Measurements from ENCODE around the gene ANKRD44. TPM values are rescaled to one million over a fixed set of nuclear protein-coding genes. Genes with fewer than 3 reads are reported as not detected.

Gene ANKRD44
- total RNA-seq, 1 donor: 29.2 TPM

- no peak overlapping the region for H3K4me3 ChIP-seq (ENCODE audit: low read depth, low read length)
- DNase-seq (ENCODE audit: low read depth): no peak
- TF ChIP-seq CTCF (IDR thresholded peaks at IDR 0.05; ENCODE audit: insufficient read depth, low read length): no peak
These were observed 366.0 kb downstream of the ANKRD44 start for GRCh38 chr2:196944570-196944969.

DNA sequence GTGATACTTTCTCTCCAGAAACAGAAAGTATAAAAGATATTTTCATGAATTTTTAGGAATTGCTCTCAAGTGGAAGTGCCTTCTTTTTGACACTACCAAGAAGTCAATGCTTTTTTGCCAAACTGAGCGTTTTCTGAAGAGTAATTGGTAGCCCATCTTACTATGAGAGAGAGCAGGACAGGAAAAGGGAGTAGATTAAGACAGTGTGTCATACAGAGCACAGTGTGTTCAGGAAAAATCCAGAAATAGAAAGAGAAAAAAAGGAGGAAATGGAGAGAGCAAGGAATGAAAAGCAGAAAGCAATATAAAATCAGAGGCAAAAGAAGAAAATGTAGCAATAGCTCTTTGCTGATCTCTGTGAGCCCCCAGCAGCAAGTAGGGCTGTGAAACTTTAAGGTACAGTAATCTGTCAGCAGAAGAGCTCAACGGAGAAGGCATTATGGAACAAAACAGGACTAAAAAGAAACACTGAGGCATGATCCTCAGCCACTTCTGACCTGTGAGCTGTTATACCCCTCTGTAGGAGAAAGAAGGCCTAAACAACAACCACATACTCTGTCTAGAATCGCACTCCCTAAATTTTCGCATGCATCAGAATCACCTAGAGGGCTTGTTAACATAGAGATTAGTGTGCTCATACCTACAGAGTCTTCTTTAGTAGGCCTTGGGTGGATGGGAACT, 369.0 kb downstream of the ANKRD44 start:
- no peak overlapping the region for H3K4me3 ChIP-seq (ENCODE audit: low read depth, low read length)
- TF ChIP-seq CTCF (IDR thresholded peaks at IDR 0.05; ENCODE audit: insufficient read depth, low read length): no peak
- DNase-seq (ENCODE audit: low read depth): no peak

GRCh38 chr2:196939371-196939770, 371.2 kb downstream of the ANKRD44 start:
- no peak for TF ChIP-seq CTCF (IDR thresholded peaks at IDR 0.05; ENCODE audit: insufficient read depth, low read length)
- DNase-seq (ENCODE audit: low read depth): peak; percentile 66
- H3K4me3 ChIP-seq (ENCODE audit: low read depth, low read length): no peak overlapping the region

Other genes with a start within 250 kb of the ANKRD44 start
- gene SF3B1, start 124.2 kb upstream of the ANKRD44 start, total RNA-seq (ENCODE audit: low replicate concordance): 243 and 314 TPM in 2 replicates
- 34.6 and 56.6 TPM in 2 replicates for gene COQ10B, start 142.8 kb upstream of the ANKRD44 start, total RNA-seq (ENCODE audit: low replicate concordance)
- gene HSPD1, start 189.1 kb upstream of the ANKRD44 start, total RNA-seq (ENCODE audit: low replicate concordance): 158 and 302 TPM in 2 replicates
- gene HSPE1, start 189.6 kb upstream of the ANKRD44 start, total RNA-seq (ENCODE audit: low replicate concordance): 66.3 and 98.5 TPM in 2 replicates
- 37.1 and 44.2 TPM in 2 replicates for gene MOB4, start 205.3 kb upstream of the ANKRD44 start, total RNA-seq (ENCODE audit: low replicate concordance)

Data from fibroblast of the aortic adventitia (primary cell).